Measurements from ENCODE around the gene VCP. TPM values are rescaled to one million over a fixed set of nuclear protein-coding genes. Genes with fewer than 3 reads are reported as not detected.

The VCP gene
- total RNA-seq, 1 donor from 2014 or later = 250 TPM

- no peaks in the 10 kb centered on the region for H3K27me3 ChIP-seq (ENCODE audit: control insufficient read depth, insufficient read depth, low read length)
- DNase-seq (ENCODE audit: low read depth) = no peak
- no peak for TF ChIP-seq CTCF (IDR thresholded peaks at IDR 0.05; ENCODE audit: insufficient read depth, low read length, poor library complexity, severe bottlenecking)
- peaks cover 1% of the 10 kb centered on the region for H3K36me3 ChIP-seq (ENCODE audit: control insufficient read depth, insufficient read depth, low read length)
- H3K4me3 ChIP-seq (ENCODE audit: low read depth, low read length) = no peak overlapping the region
Observed at GRCh38 chr9:35073279-35073612, 821 bp upstream of the VCP start.

GRCh38 chr9:35071814-35072460, 488 bp downstream of the VCP start:
- TF ChIP-seq CTCF (IDR thresholded peaks at IDR 0.05; ENCODE audit: insufficient read depth, low read length, poor library complexity, severe bottlenecking) = peak; percentile 16
- Histone ChIP-seq H3K27me3 (ENCODE audit: control insufficient read depth, insufficient read depth, low read length) (no peaks in the 10 kb centered on the region), H3K36me3 (ENCODE audit: control insufficient read depth, insufficient read depth, low read length) (peaks cover 1% of the 10 kb centered on the region), H3K4me3 (ENCODE audit: low read depth, low read length) (peak overlapping the region; percentile 88)
- DNase-seq (ENCODE audit: low read depth) = no peak

GRCh38 chr9:35070823-35071813, 1.3 kb downstream of the VCP start:
- H3K27me3 ChIP-seq (ENCODE audit: control insufficient read depth, insufficient read depth, low read length) = no peaks in the 10 kb centered on the region
- H3K4me3 ChIP-seq (ENCODE audit: low read depth, low read length) = peak overlapping the region; percentile 88
- no peak for TF ChIP-seq CTCF (IDR thresholded peaks at IDR 0.05; ENCODE audit: insufficient read depth, low read length, poor library complexity, severe bottlenecking)
- DNase-seq (ENCODE audit: low read depth) = no peak
- peaks cover 3% of the 10 kb centered on the region for H3K36me3 ChIP-seq (ENCODE audit: control insufficient read depth, insufficient read depth, low read length)

- TF ChIP-seq CTCF (IDR thresholded peaks at IDR 0.05; ENCODE audit: insufficient read depth, low read length, poor library complexity, severe bottlenecking) = no peak
- Histone ChIP-seq H3K4me3 (ENCODE audit: low read depth, low read length) (no peak overlapping the region), H3K36me3 (ENCODE audit: control insufficient read depth, insufficient read depth, low read length) (peaks cover 5% of the 10 kb centered on the region), H3K27me3 (ENCODE audit: control insufficient read depth, insufficient read depth, low read length) (no peaks in the 10 kb centered on the region)
- no peak for DNase-seq (ENCODE audit: low read depth)
Observed at GRCh38 chr9:35069020-35069419, 3.4 kb downstream of the VCP start.

GRCh38 chr9:35067056-35067455, 5.4 kb downstream of the VCP start:
- H3K4me3 ChIP-seq (ENCODE audit: low read depth, low read length) = no peak overlapping the region
- H3K27me3 ChIP-seq (ENCODE audit: control insufficient read depth, insufficient read depth, low read length) = no peaks in the 10 kb centered on the region
- H3K36me3 ChIP-seq (ENCODE audit: control insufficient read depth, insufficient read depth, low read length) = peaks cover 8% of the 10 kb centered on the region
- no peak for DNase-seq (ENCODE audit: low read depth)
- TF ChIP-seq CTCF (IDR thresholded peaks at IDR 0.05; ENCODE audit: insufficient read depth, low read length, poor library complexity, severe bottlenecking) = no peak

All from kidney epithelial cell (primary cell).